HepG2 (cell line): ENCODE data around the gene PRSS22. TPM values are rescaled to one million over a fixed set of nuclear protein-coding genes. Genes with fewer than 3 reads are reported as not detected.

ENCODE experiments used
- CBFB ChIP-seq: sonication (generic); formaldehyde crosslinking; IDR thresholded peaks from 2 replicates; pipeline ENCODE4 v1.4.0; 2020; ENCODE audit warnings: missing genetic modification reagents
- ETV5 ChIP-seq: IDR thresholded peaks from 2 replicates; pipeline ENCODE4 v1.6.1; 2018; ENCODE audit warnings: missing biosample characterization, missing genetic modification reagents, inconsistent platforms, borderline replicate concordance
- EZH2 ChIP-seq: conservative IDR thresholded peaks from 2 replicates; pipeline ENCODE4 v1.6.1; 2012; ENCODE audit warnings: mild to moderate bottlenecking, low read depth, low read length, moderate library complexity
- HNRNPK ChIP-seq: fragments of 200-400 bp; formaldehyde crosslinking; IDR thresholded peaks from 2 replicates; pipeline ENCODE4 v1.6.1; 2018; ENCODE audit warnings: low read length, low read depth, moderate library complexity, mild to moderate bottlenecking; ENCODE audit not compliant: poor library complexity, severe bottlenecking
- KMT2A ChIP-seq: sonication (generic); formaldehyde crosslinking; IDR thresholded peaks from 2 replicates; pipeline ENCODE4 v1.4.0; 2020; ENCODE audit warnings: missing genetic modification reagents
- MED1 ChIP-seq: sonication (generic); formaldehyde crosslinking; IDR thresholded peaks from 2 replicates; pipeline ENCODE4 v1.4.0; 2020; ENCODE audit warnings: missing genetic modification reagents
- NPAS2 ChIP-seq: sonication (generic); formaldehyde crosslinking; IDR thresholded peaks from 2 replicates; pipeline ENCODE4 v1.8.0; 2022; ENCODE audit warnings: mild to moderate bottlenecking, missing genetic modification reagents, borderline replicate concordance
- POGK ChIP-seq: sonication (generic); formaldehyde crosslinking; conservative IDR thresholded peaks from 2 replicates; pipeline ENCODE4 v1.8.0; 2022; ENCODE audit warnings: mild to moderate bottlenecking, moderate library complexity, missing genetic modification reagents
- SATB2 ChIP-seq: sonication (generic); formaldehyde crosslinking; IDR thresholded peaks from 2 replicates; pipeline ENCODE4 v1.5.0; 2020; ENCODE audit warnings: missing genetic modification reagents
- SMC3 ChIP-seq: IDR thresholded peaks from 2 replicates; pipeline ENCODE4 v1.6.1; 2011; ENCODE audit warnings: low read length, improper control_type of control experiment
- SRSF9 ChIP-seq: fragments of 200-400 bp; formaldehyde crosslinking; IDR thresholded peaks from 2 replicates; pipeline ENCODE4 v1.6.1; 2018; ENCODE audit warnings: borderline replicate concordance, mild to moderate bottlenecking, low read depth, low read length; ENCODE audit not compliant: insufficient read depth, poor library complexity, severe bottlenecking
- TSC22D2 ChIP-seq: sonication (generic); formaldehyde crosslinking; IDR thresholded peaks from 2 replicates; pipeline ENCODE4 v1.5.1; 2020; ENCODE audit warnings: missing genetic modification reagents, mild to moderate bottlenecking, borderline replicate concordance
- XRCC5 ChIP-seq: fragments of 200-400 bp; formaldehyde crosslinking; optimal IDR thresholded peaks from 2 replicates; pipeline ENCODE3; 2017; ENCODE audit warnings: mild to moderate bottlenecking, low read length
- ZFP90 ChIP-seq: sonication (generic); formaldehyde crosslinking; IDR thresholded peaks from 2 replicates; pipeline ENCODE4 v1.8.0; 2022; ENCODE audit warnings: missing genetic modification reagents, mild to moderate bottlenecking, inconsistent platforms, borderline replicate concordance
- ZNF563 ChIP-seq: sonication (generic); formaldehyde crosslinking; IDR thresholded peaks from 2 replicates; pipeline ENCODE4 v1.8.0; 2022; ENCODE audit warnings: mild to moderate bottlenecking, moderate library complexity, missing genetic modification reagents
- ZNF644 ChIP-seq: IDR thresholded peaks from 2 replicates; pipeline ENCODE4 v1.6.1; 2016; ENCODE audit warnings: low read depth
- ZNF737 ChIP-seq: sonication (generic); formaldehyde crosslinking; IDR thresholded peaks from 2 replicates; pipeline ENCODE4 v1.5.0; 2020; ENCODE audit warnings: missing genetic modification reagents, mild to moderate bottlenecking, borderline replicate concordance
- polyA plus RNA-seq, 8 experiments: library from polyadenylated mRNA; depleted of rRNA in 3 of 8; stranded (reverse) in 7 of 8; unstranded in 1 of 8; fragments of >200 nt; fragmentation: Illumina TruSeq in 4 of 8; extraction: Trizol in 4 of 8; gene quantifications; 2 replicates each; pipeline versions ENCODE4 v1.2.1 to v1.2.3, GENCODE V29; 2011 to 2016; ENCODE audit warnings: low read depth in 4 of 8, missing spikeins in 1 of 8, mixed read lengths in 1 of 8; ENCODE audit not compliant: insufficient read depth in 1 of 8
- total RNA-seq, 5 experiments: library from RNA; depleted of rRNA; stranded (reverse); fragments of >200 nt; fragmentation: Illumina TruSeq; extraction: Trizol; gene quantifications; 2 replicates each; pipeline ENCODE4 v1.2.3, GENCODE V29; 2016; ENCODE audit warnings: low read depth in 1 of 5
- TF ChIP-seq, protein P1 (sequence below): sonication (generic); formaldehyde crosslinking; IDR thresholded peaks from 2 replicates; pipeline ENCODE4 v1.9.0; 2021; ENCODE audit warnings: missing genetic modification reagents, mild to moderate bottlenecking, borderline replicate concordance
- TF ChIP-seq, protein P2 (sequence below): sonication (generic); formaldehyde crosslinking; IDR thresholded peaks from 2 replicates; pipeline ENCODE4 v1.4.0; 2020; ENCODE audit warnings: missing genetic modification reagents
- TF ChIP-seq, protein P3 (sequence below): IDR thresholded peaks from 2 replicates; pipeline ENCODE4 v1.6.1; 2016; ENCODE audit warnings: low read depth, control low read depth
- TF ChIP-seq, protein P4 (sequence below): IDR thresholded peaks from 2 replicates; pipeline ENCODE4 v1.6.1; 2016; ENCODE audit warnings: mild to moderate bottlenecking

The PRSS22 gene
- total and polyA plus RNA-seq, 2 of the 13 experiments (the other 11 are each of a cell fraction or from before 2014, with no cell fraction given): 0.24 to 0.32 TPM

- TF ChIP-seq POGK (CRISPR knock-in tag) (no peak), HNRNPK (no peak), MED1 (CRISPR knock-in tag) (peak; percentile 48), SATB2 (no peak), XRCC5 (peak; percentile 32), EZH2 (no peak), CBFB (no peak), ZFP90 (CRISPR knock-in tag) (no peak), NPAS2 (CRISPR knock-in tag) (no peak), TSC22D2 (CRISPR knock-in tag) (no peak), KMT2A (CRISPR knock-in tag) (no peak), SRSF9 (no peak), SMC3 (no peak), ZNF644 (CRISPR knock-in tag) (no peak), ZNF737 (CRISPR knock-in tag) (no peak), ZNF563 (CRISPR knock-in tag) (no peak), ETV5 (CRISPR knock-in tag) (0 out of 2 replicates have a peak, but pooled peaks have one; percentile 11)
- TF ChIP-seq, protein P1, sequence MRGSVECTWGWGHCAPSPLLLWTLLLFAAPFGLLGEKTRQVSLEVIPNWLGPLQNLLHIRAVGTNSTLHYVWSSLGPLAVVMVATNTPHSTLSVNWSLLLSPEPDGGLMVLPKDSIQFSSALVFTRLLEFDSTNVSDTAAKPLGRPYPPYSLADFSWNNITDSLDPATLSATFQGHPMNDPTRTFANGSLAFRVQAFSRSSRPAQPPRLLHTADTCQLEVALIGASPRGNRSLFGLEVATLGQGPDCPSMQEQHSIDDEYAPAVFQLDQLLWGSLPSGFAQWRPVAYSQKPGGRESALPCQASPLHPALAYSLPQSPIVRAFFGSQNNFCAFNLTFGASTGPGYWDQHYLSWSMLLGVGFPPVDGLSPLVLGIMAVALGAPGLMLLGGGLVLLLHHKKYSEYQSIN: no peak
- TF ChIP-seq, protein P2, sequence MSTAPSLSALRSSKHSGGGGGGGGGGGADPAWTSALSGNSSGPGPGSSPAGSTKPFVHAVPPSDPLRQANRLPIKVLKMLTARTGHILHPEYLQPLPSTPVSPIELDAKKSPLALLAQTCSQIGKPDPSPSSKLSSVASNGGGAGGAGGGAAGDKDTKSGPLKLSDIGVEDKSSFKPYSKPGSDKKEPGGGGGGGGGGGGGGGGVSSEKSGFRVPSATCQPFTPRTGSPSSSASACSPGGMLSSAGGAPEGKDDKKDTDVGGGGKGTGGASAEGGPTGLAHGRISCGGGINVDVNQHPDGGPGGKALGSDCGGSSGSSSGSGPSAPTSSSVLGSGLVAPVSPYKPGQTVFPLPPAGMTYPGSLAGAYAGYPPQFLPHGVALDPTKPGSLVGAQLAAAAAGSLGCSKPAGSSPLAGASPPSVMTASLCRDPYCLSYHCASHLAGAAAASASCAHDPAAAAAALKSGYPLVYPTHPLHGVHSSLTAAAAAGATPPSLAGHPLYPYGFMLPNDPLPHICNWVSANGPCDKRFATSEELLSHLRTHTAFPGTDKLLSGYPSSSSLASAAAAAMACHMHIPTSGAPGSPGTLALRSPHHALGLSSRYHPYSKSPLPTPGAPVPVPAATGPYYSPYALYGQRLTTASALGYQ (CRISPR knock-in tag): no peak
- TF ChIP-seq, protein P3, sequence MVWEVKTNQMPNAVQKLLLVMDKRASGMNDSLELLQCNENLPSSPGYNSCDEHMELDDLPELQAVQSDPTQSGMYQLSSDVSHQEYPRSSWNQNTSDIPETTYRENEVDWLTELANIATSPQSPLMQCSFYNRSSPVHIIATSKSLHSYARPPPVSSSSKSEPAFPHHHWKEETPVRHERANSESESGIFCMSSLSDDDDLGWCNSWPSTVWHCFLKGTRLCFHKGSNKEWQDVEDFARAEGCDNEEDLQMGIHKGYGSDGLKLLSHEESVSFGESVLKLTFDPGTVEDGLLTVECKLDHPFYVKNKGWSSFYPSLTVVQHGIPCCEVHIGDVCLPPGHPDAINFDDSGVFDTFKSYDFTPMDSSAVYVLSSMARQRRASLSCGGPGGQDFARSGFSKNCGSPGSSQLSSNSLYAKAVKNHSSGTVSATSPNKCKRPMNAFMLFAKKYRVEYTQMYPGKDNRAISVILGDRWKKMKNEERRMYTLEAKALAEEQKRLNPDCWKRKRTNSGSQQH: peak; percentile 56; the same call in 1 of the 2 replicates
- TF ChIP-seq, protein P4, sequence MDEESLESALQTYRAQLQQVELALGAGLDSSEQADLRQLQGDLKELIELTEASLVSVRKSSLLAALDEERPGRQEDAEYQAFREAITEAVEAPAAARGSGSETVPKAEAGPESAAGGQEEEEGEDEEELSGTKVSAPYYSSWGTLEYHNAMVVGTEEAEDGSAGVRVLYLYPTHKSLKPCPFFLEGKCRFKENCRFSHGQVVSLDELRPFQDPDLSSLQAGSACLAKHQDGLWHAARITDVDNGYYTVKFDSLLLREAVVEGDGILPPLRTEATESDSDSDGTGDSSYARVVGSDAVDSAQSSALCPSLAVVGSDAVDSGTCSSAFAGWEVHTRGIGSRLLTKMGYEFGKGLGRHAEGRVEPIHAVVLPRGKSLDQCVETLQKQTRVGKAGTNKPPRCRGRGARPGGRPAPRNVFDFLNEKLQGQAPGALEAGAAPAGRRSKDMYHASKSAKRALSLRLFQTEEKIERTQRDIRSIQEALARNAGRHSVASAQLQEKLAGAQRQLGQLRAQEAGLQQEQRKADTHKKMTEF: peak; percentile 52; the same call in 1 of the 2 replicates
Observed at GRCh38 chr16:2898831-2899563, 41.0 kb upstream of the PRSS22 start (continued).
